CD4-positive, alpha-beta T cell treated with Interleukin-10 for 1 hour (primary cell): ENCODE measurements around the gene SLC32A1.

ENCODE experiments used
- DNase-seq: peaks from one replicate; pipeline ENCODE4 v3.0.0-alpha.2; 2020

SLC32A1 gene

DNA sequence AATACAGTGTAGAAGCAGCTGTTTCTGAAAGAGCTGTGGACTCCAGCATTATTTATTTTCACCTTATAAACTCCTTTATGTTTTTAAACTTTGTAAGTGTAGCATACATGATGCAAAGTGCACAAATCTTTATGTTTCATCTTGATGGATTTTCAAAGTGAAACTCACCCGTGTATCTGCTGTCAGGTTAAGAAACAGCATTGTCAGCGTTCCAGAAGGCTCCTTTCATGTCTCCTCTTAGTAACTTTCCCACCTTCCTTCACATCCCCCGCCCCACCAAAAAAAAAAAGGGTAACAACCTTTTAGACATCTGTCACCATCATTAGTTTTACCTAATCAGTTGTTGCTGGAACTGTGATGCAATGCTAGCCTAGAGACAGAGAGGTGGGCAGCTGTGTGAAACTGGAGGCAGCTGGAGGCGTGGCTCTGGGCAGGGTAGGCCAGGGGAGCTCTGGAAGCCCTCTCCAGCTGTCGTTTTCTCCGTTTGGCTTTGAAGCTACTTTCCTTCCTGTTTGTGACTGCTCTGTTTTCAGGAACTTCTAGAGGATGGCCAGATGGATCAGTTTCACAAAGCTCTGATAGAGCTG, 31.1 kb downstream of the SLC32A1 start:
- no peak for DNase-seq

GRCh38 chr20:38757145-38757775, 33.0 kb downstream of the SLC32A1 start:
- no peak for DNase-seq

DNA sequence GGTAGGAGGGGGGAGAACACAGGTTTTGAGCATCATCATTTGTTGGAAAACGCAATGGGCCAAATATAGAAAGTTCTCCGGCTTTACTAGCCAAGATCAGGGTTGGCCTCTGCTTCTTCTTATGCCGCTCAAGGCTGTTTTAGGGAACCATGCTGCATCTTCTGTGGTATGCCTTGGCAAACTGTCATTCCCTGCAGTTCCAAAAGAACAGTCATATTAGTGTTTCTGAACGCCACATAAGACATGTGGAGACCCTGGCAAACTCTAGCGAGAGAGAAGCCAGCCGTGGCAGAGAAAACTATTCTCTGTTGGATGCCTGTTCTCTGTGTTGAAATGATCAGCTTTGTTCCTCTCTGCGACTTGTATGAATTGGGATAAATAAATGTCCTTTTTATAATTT, 34.8 kb downstream of the SLC32A1 start:
- no peak for DNase-seq

DNA sequence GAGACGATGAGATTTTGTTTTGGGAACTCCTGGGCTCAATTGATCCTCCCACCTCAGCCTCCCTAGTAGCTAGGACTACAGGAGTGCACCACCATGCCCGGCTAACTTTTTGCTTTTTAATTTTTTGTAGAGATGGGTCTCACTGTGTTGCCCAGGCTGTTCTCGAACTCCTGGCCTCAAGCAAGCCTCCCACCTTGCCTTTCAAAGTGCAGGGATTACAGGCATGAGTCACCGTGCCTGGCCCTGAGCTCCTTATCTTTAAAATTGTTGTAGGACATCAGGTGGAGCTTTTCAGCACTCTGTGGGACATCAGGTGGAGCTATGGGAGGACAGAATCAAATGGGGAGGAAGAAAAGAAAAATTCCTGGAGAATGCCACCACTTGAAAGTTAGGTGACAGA, 36.7 kb downstream of the SLC32A1 start:
- no peak for DNase-seq

GRCh38 chr20:38762174-38762573, 37.9 kb downstream of the SLC32A1 start:
- DNase-seq = no peak

DNA sequence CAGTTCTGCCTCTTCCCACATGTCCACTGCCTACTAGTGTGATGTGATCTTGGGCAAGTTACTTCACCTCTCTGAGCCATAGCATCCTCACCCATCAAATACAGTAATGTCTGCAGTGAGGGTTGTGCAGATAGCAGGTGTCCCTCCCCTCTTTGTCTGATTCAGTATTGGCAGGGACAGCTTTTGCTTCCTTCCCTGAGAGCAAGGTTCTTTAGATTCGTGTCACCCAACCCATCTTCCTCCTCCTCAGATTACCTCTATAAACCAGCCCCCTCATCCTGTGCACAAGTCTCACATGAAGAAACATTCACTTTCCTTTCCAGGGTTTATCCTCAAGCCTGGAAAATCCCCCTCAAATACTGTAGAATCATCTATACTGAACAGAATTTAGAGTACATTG, 39.3 kb downstream of the SLC32A1 start:
- DNase-seq = no peak

- DNase-seq = no peak
Observed at GRCh38 chr20:38764567-38765318, 40.5 kb downstream of the SLC32A1 start.

- no peak for DNase-seq
Observed at GRCh38 chr20:38766071-38766470, 41.8 kb downstream of the SLC32A1 start.

- no peak for DNase-seq
Observed at GRCh38 chr20:38769376-38770295, 45.4 kb downstream of the SLC32A1 start.

DNA sequence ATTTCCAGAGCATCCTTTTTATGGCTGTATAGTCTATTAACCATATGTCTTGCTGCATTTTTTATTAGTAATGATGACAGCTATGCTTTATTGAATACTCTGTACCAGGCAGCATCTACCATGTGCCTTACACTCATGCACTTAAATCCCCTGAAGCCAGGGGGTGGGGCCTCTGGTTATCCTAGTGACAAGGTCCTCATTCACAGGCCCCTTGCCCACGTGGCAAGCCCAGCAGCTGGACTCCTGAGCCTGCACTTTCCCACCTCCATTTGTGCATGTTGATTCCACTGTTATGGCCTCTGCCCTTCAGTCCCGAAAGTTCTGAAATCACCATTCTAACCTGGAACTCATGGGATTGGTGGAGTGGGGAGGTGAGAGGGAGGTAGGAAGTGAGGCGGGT, 46.3 kb downstream of the SLC32A1 start:
- DNase-seq = no peak

GRCh38 chr20:38770970-38771369, 46.7 kb downstream of the SLC32A1 start:
- no peak for DNase-seq

DNA sequence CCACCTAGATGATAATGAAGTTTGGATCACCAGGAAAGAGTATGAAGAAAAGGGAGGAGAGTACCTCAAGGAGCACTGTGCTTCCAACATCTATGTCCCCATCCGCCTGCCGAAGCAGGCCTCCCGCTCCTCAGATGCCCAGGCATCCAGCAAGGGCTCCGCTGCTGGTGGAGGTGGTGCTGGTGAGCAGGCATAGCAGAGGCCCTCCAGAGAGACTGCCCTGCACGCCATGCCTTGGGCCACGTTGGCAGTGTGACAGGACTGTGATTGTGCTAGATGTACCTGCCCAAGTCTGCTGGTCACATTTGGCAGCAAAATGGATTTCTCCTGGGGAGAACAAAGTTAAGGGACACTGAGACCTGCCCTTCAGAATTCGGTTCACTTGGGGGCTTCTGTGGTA, 47.3 kb downstream of the SLC32A1 start:
- DNase-seq = no peak

DNA sequence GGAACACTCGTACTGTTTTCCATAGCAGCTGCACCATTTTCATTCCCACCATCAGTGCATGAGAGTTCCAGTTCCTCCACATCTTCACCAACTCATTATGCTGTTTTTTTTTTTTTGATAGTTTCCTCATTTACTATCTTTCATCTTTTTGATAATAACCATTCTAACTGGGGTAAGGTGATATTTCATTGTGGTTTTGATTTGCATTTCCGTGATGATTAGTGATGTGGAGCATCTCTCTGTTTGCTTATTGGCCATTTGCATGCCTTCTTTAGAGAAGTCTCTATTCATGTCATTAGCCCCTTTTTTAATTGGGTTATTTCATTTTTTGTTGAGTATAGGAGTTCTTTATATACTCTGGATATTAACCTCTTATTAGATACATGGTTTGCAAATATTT, 49.9 kb downstream of the SLC32A1 start:
- DNase-seq = no peak

- DNase-seq = peak; percentile 47
Observed at GRCh38 chr20:38776363-38776762, 52.1 kb downstream of the SLC32A1 start.
